Fibroblast of peridontal ligament (primary cell): ENCODE measurements around the gene WDR20.
"Not testable (repeated sequence)": the region's sequence is repeated elsewhere in the genome, so short reads cannot be mapped to it uniquely, and the experiment has no call there.

Experiments used
- DNase-seq: peaks from one replicate; pipeline ENCODE4 v3.0.0-alpha.2; 2010; ENCODE audit errors: extremely low read depth

The WDR20 gene

DNA sequence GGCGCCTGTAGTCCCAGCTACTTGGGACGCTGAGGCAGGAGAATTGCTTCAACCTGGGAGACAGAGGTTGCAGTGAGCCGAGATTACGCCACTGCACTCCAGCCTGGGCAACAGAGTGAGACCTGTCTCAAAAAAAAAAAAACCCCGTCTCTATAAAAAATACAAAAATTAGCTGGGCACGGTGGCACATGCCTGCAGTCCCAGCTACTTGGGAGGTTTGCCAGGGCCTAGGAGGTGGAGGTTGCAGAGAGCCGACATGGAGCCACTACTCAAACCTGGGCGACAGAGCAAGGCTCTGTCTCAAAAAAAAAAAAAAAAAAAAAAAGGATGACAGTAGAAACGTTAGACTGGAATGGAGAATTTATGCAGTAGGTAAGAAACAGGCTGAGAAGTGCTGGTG is 5.7 kb upstream of the WDR20 start:
- not testable (repeated sequence) for DNase-seq

DNA sequence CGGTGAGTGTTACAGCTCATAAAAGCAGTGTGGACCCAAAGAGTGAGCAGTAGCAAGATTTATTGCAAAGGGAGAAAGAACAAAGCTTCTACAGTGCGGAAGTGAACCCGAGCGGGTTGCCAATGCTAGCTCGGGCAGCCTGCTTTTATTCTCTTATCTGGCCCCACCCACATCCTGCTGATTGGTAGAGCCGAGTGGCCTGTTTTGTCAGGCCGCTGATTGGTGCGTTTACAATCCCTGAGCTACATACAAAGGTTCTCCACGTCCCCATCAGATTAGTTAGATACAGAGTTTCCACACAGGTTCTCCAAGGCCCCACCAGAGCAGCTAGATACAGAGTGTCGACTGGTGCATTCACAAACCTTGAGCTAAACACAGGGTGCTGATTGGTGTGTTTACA is 5.0 kb upstream of the WDR20 start:
- DNase-seq: not testable (repeated sequence)

DNA sequence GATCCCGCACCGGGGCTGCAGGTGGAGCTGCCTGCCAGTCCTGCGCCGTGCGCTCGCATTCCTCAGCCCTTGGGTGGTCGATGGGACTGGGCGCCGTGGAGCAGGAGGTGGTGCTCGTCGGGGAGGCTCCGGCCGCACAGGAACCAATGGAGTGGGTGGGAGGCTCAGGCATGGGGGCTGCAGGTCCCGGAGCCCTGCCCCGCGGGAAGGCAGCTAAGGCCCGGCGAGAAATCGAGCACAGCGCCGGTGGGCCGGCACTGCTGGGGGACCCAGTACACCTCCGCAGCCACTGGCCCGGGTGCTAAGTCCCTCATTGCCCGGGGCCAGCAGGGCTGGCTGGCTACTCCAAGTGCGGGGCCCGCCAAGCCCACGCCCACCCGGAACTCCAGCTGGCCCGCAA is 4.2 kb upstream of the WDR20 start:
- not testable (repeated sequence) for DNase-seq

DNA sequence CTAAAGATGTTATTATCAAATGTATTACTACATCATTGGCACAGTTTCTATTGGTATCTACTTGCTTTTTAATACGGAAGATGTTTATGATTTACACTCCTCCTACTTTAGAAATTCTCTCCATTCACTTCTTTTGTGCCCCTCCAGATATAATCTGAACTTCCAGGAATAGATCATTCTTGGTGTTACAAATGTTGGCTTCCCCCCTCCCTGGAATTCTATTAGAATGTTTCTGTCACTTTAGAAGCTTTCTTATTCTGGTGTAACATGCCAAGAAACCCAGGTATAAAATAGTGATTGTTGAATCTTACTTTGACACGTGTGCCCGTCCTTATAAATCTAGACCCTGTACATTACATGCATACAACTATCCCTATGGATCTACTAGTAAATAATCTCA is 1.2 kb upstream of the WDR20 start:
- no peak for DNase-seq

DNA sequence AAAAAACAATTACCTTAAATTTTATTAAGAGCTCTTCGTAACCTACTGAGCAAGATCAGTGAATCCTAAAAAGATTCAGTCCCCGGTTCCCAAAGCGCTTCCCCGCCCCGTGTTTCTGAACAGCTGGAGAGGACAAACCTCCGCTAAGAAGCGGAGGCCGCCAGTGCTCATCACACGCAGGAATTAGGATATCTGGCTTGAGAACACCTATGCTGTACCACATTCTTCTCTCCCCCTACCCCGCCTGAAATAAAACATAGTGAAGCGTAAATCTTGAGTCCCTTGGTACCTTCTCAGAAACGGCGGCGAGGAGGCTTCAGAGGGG is 774 bp upstream of the WDR20 start:
- no peak for DNase-seq

DNA sequence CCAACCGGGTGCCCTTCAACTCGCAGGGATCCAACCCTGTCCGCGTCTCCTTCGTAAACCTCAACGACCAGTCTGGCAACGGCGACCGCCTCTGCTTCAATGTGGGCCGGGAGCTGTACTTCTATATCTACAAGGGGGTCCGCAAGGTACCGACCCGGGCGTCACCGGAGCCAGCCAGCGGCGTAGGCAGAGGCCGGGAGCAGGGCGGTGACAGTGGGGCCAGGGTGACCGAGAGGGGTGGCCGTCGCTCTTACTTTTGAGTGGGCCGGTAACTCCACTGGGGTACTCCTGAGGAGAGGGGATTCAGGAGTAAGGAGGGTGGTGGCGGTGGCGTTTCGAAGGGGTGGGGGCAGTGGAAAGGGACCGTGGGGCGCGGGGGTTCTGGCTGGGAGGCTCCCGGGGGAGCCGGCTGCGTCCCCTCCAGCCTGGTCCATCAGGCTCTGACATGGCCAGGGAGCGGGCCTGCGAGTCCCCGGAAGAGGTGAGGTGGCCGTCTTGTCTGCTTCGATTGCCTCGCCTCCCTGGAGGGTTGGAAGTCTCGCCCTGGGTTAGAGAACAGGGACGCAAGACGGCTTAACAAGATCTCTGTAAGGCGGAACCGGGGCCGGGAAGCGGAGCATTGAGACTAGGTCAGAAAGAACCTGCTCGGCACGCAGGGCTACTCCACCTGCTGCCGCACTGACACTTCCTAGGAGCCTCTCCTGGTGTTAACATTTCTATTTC is 491 bp downstream of the WDR20 start:
- DNase-seq: peak; percentile 13

DNA sequence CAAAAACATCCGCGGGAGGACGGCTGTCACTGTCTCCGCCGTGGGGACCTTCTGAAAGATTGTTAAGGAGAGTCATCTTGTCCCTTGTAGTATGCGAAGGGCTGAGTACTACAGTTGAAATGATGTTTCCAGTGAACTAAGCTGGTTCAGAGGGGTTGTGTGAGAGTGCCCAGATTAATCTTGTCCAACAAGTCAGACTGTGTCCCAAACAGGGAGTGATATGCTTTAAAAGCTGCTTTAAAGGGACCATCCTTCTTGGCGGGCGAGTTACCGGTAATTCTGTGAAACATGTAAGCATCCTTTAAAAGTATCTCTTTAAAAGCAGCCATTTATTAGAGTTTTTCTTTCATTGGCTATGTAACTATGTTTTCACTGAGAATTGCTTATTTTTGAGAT is 1.1 kb downstream of the WDR20 start:
- DNase-seq: peak; percentile 20

DNA sequence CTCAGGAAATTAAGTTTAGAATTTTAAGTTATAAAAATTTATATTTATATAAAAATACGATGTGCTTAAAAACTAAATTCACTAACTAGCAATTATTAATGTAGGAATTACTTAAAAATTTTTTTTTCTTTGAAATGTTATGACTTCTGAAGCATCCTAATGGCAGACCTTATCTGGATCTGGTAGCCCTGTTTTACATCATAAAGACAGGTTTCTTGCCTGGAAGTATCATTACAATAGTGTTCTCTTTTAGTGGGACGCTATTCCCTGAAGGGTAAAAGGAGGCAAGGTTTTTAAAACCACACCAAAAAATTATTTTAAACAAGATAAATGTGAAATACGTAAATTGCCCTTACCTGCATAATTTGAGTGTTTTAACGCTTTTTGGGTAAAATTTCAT is 2.1 kb downstream of the WDR20 start:
- no peak for DNase-seq

DNA sequence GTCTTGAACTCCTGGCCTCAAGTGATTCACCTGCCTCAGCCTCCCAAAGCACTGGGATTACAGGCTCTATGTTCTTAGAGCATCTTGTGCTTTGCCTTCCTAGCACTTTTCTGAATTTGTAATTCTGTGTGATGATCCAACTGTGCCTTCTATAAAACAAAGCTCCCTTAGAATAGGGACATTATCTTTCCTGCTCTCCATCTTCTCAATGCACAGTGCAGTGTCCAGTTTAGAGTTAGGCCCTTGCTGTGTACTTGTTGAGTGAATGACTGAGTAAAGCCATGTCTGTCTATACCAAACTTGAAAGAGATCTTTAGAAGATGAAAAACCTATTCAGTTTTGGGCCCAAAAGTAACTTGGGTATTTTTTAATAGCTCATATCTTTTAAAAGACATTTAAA is 5.2 kb downstream of the WDR20 start:
- DNase-seq: no peak

DNA sequence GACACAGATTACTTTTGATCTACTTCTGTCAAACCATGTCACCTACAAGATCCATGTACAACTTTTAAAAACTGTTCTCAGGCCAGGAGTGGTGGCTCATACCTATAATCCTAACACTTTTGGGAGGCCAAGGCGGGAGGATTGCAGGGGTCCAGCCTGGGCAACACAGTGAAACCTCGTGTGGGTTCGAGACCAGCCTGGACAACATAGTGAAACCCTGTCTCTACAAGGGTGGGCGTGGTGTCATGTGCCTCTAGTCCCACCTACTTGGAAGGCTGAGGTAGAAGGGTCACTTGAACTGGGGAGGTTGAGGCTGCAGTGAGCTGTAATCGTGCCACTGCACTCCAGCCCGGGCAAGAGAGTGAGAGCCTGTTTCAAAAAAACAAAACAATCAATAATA is 5.7 kb downstream of the WDR20 start:
- no peak for DNase-seq

DNA sequence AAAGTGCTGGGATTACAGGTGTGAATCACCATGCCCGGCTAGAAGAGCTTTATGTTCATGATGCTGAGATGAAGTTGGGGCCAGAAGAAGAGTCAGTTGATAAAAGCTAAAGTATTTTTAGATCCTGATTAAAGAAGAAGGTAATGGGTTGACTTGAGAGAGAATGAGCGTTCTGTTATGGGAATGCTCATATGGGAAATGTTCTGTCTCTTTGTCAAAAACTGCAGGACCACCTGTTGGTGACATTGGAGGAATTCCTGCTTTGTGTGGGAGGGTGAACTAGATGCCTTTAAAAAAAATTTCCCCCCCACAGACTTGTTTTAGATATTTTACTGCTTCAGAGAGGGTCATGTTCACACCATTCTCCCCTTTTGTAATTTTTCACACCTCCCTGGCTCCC is 6.7 kb downstream of the WDR20 start:
- DNase-seq: no peak

DNA sequence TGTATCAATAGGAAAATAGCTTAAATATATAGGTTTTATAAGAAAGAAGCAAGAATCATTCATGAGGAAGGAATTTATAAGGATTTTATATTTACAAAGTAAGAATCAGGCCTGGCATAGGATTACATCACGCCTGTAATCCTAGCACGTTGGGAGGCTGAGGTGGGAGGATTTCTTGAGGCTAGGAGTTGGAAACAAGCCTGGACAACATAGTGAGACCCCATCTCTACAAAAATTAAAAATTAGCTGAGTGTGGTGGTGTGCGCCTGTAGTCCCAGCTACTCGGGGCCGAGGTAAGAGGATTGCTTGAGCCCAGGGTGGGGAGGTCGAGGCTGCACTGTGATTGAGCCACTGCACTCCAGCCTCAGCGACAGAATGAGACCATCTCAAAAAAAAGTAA is 10.4 kb downstream of the WDR20 start:
- no peak for DNase-seq

DNA sequence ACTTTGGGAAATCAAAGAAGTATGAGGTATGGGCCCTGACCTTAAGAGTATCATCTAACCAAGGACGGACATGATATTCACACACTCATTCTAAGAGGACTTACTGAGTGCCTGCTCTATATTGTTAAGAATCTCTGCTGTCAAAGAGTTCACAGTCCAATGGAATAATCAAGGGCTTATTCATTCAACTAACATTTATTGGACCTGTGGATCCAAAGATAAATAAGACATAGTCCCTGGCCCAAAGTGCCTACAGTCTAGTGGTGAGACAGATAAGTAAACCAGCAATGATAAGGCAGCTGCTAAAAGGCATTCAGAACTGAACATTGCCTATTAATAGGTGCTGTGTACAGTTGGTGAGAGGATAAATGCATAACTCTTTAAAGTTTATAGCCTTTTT is 11.0 kb downstream of the WDR20 start:
- no peak for DNase-seq

DNA sequence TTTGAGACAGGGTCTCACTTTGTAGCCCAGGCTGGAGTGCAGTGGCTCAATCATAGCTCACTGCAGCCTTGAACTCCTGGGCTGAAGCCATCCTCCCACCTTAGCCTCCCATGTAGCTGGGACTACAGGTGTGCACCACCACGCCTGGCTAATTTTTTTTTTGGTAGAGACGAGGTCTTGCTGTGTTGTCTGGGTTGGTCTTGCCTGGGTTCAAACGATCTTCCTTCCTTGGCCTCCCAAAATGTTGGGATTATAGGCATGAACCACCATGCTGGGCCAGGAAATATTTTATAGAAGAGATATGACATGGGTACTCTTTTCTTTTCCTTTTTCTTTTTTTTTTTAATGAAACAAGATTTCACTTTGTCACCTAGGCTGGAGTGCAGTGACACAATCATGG is 11.7 kb downstream of the WDR20 start:
- not testable (repeated sequence) for DNase-seq

DNA sequence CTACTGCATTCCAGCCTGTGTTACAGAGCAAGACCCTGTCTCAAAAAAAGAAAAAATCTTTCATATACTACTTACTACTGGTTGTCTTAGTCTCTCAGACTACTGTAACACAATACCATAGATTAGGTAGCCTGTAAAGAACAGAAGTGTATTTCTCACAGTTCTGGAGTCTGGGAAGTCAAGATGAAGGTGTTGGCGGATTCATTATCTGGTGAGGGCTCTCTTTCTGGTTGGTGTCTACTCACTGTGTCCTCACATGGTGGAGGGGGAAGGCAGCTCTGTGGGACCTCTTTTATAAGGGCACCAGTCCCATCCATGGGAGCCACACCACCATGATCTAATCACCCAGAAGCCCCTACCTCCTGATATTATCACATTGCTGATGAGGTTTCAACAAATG is 14.4 kb downstream of the WDR20 start:
- no peak for DNase-seq

DNA sequence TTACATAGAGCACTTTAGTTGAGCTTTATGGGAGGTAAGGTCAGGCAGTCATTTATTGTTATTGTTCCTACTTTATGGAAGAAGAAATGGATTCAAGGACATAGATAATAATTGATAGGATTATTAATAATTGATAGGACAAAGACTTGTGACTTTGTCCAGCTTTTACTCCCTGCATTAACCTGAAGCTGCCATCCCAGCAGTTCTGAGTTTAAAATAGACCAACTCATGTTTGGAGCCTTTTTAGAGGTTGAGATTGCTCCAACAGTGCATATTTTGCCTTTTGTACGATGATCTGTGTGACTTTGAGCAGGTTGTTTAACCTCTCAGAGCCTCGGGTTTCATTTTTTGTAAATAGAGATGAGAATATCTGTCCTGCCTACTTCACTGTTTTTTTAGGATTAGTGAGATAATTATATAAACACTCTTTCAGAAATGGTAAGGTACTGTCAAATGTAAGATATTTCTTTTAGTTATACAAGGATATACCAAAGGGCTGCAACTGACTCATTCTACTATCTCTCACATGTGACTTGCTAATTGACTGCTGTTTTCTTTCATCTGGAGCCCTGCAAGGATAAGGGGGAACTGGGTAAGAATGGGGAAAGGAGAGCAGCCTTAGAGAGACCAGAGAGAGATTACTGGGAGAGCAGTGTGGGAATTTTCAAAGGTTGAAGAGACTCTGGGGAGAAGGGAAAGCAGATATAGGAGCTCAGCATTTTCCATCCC is 15.3 kb downstream of the WDR20 start:
- peak; percentile 36 for DNase-seq

DNA sequence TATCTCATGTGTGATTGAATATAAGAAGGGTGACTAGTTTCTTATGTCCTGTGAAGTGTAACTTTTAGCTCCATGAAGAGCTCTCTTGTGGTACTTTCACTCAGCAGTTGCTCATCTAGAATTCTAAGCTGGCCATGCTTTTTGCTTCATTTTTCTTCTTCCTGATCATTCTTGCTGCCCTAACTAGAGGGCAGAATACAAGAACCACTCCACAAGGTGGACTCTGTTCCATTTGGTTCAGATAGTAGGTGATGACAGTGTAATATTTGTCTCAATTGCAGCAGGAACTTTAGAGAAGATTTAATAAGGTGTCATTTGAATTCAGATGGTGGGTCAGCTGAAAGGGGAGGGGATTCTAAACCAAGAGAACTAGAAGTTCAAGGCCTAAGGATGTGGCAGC is 17.6 kb downstream of the WDR20 start:
- DNase-seq: no peak

DNA sequence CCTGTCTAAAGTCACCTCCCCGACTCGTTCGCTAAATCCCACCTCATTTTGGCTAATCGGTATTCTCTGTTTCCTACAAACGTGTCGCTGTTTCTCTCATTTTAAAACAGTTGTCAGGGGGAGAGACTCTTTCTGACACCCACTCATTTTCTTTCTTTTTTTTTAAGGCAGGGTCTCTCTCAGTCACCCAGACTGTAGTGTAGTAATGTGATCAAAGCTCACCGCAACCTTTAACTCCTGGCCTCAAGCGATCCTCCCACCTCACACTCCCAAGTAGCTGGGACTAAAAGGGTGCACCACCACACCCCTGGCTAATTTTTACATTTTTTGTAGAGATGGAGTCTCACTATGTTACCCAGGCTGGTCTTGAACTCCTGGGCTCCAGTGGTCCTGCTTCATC is 19.1 kb downstream of the WDR20 start:
- no peak for DNase-seq

DNA sequence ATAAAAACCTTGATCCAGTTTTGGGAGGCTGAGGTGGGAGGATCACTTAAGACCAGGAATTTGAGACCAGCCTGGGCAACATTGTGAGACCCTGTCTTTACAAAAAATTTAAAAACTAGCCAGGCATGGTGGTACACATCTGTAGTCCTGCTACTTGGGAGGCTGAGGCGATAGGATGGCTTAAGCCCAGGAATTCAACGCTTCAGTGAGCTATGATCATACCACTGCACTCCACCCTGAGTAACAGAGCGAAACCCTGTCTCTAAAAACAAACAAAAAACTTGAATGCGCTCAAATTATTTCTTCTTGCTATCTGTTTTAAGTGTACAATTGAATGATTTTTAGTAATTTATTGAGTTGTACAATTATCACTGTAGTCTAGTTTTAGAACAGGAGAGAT is 20.1 kb downstream of the WDR20 start:
- no peak for DNase-seq

DNA sequence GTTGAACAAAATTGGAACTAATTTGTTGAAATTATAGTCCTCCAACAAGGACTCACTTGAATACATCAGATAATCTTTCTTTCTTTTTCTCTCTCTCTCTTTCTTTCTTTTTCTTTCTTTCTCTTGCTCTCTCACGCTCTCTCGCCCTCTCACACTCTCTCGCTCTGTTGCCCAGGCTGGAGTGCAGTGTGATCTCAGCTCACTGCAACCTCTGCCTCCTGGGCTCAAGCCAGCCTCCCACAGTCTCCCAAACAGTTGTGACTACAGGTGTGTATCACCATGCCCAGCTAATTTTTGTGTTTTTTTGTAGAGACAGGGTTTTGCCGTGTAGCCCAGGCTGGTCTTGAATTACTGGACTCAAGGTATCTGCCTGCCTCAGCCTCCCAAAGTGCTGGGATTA is 22.8 kb downstream of the WDR20 start:
- no peak for DNase-seq

DNA sequence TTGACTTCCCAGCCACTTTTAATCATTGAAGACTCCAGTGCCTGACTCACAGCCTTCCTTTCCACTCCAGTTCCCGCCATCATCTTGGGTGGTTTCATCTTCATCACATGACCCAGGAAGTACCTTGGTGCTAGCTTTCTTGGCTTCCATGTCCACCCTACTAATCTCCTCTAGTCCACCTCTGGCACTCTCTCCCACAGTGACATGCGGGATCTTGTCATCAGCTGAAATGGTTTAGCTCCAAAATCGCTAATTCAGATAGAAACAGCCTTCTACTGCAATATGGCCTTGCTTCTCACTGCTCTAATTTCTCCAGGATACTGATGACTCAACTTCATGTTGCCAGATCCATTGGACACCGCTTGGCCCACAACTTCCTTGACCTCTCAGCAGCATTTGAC is 24.5 kb downstream of the WDR20 start:
- peak; percentile 52 for DNase-seq

DNA sequence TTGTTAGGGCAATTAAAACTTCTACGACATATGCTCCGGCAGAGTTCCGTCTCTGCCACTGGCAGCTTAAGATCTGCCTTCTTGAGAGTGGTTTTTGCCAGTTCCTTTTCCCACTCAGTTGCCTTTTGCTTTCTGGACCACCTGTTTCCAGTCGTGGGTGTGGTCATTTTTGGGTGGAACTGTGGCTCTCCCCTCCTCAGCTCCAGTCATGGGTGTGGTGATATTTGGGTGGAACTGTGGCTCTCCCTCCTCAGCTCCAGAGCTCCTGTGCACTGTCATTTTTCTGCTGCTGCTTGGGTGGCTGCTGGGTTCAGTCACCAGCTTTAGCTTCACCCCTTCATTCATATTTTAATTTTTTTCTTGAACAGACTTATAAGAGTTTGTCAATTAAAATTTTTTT is 25.3 kb downstream of the WDR20 start:
- DNase-seq: no peak

DNA sequence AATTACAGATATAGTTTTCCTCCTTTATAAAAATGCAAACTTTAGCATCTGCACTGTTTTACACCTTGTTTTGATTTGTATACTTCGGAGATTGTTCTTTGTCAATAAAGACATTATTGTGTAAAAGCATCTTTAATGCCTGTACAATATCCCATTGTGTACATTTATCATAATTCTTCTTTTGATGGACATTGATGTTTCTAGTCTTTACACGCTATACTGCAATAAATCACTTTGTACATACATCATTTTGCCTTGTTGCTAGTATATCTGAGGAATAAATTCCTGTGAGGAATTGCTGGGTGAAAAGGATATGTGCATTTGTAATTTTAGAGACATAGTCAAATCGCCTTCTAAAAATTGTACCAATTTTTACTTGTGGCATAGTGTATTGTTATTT is 30.4 kb downstream of the WDR20 start:
- no peak for DNase-seq
